ENCODE results near the gene DTNB. TPM values are rescaled to one million over a fixed set of nuclear protein-coding genes. Genes with fewer than 3 reads are reported as not detected.

Gene DTNB
- total RNA-seq, 2 donors from 2014 or later, result 4.3 to 4.4 TPM

DNA sequence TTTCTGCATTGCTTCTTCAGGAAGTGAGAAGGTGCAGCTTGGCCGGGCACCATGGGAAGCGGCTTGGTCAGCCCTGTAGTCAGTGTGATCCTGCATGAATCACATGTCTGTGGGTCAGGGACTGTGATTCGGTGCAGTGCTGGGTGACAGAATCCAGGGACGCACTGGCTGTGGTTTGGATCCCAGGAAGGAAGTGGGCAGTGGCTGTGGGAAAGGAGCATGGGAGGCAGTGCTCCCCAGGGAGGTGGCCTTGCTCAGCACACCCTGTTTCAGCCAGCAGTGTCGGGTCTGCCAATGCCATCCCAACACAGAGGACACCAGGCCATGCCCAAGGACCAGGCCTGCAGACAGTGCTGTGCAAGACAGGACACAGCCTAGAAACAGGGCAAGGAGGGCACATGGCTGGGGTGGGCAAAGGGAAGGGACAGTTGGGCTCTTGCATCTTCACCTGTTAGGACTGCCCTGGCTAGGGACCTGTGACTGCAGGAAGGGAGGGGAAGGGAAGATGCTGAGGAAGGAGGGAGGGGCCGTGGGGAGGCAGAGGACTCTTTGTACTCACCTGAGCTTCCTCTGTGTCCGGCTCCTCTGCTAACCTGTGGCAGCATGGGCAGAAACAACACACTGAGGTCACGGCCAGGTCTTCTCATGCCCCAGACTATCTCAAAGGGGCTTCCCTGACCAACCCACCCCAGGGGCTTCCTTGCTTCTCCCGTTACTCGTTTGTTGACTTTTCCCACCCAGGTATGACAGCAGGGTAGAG lies 294.5 kb downstream of the DTNB start:
- TF ChIP-seq, protein P1, sequence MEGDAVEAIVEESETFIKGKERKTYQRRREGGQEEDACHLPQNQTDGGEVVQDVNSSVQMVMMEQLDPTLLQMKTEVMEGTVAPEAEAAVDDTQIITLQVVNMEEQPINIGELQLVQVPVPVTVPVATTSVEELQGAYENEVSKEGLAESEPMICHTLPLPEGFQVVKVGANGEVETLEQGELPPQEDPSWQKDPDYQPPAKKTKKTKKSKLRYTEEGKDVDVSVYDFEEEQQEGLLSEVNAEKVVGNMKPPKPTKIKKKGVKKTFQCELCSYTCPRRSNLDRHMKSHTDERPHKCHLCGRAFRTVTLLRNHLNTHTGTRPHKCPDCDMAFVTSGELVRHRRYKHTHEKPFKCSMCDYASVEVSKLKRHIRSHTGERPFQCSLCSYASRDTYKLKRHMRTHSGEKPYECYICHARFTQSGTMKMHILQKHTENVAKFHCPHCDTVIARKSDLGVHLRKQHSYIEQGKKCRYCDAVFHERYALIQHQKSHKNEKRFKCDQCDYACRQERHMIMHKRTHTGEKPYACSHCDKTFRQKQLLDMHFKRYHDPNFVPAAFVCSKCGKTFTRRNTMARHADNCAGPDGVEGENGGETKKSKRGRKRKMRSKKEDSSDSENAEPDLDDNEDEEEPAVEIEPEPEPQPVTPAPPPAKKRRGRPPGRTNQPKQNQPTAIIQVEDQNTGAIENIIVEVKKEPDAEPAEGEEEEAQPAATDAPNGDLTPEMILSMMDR (IDR thresholded peaks at IDR 0.05), result no peak
- no peak overlapping the region for H3K4me3 ChIP-seq
- no peak for DNase-seq (ENCODE audit: low spot score)

DNA sequence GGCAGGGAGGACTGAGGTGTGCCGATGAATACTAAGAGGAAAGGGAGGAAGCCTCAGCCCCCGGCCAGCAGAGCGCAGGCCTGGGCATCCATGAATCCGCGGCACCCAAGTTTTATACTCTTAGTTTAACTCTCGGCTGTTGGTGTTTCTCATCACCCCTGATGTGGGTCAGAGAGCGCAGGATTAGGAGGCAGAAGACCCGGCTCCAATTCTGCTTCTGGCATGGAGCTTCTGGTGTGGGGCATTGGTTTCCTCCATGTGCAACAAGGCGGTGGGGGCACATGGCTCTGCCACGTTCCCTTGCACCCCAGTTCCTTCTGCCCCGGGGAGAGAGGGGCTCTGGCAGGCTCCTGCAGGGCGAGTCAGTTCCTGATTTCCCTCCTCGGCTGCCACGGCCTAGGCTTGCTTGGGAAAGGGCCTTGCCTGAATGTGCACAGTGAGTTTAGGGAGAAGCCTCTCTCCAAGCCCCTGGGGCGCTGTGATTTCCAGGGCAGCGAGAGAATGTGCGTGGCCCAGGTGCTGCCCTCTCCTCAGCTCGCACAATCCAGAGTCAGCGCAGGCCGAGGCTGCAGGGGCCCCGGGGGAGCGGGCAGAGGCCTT lies 295.5 kb downstream of the DTNB start:
- no peaks in the 10 kb centered on the region for H3K36me3 ChIP-seq
- no peaks in the 10 kb centered on the region for H3K9me3 ChIP-seq
- no peak for DNase-seq (ENCODE audit: low spot score)
- no peaks in the 10 kb centered on the region for H3K27me3 ChIP-seq
- H3K27ac ChIP-seq, result no peak overlapping the region
- TF ChIP-seq, protein P1 (IDR thresholded peaks at IDR 0.05), result no peak
- no peak overlapping the region for H3K4me3 ChIP-seq
- peaks cover 0 to 18% of the 10 kb centered on the region in 2 donors for H3K4me1 ChIP-seq

More for the DNA sequence above, 294.5 kb downstream of the DTNB start:
- H3K4me1 ChIP-seq, result peaks cover 0 to 13% of the 10 kb centered on the region in 2 donors
- no peak overlapping the region for H3K27ac ChIP-seq
- no peaks in the 10 kb centered on the region for H3K27me3 ChIP-seq
- H3K36me3 ChIP-seq, result no peaks in the 10 kb centered on the region
- H3K9me3 ChIP-seq, result no peaks in the 10 kb centered on the region

DNA sequence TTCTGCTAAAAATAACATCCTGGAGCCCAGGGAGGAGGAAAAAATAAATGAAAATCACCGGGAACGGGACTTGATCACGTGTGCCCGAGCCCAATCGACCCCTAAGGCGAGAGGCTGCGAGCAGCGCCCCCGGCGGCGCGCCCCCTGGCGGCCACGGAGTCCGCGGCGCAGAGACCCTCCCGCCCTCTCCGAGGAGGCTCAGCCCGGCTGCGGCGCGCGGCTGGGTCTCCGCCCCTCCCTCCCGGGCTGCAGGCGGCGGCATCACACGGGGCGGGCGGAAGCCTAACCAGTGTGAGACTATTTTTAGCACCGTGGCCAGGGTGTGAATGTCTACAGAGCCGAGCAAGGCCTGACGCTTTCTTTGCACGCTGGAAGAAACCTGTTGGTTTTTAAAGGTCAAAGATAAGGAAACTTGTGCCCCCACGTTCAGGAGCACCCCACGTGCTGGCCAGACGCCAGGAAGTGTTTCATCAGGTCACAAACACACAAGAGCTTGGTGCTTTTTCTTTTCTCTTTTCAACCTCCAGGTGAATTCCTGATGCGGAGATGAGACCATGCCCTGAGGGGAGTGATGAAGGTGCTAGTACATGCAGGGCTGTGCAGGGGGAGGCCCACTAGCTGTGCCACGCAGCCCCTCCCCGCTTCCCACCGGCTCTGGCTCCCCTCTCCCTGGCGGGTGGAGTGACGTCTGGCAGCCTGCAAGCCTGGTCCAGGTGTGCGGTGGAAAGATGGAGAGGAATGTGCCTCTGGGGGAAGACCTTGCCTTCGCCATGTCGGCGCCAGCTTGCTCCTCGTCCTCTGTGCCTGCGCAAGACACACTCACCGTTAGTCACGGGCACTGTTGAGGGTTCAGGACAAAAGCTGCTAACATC lies 296.4 kb downstream of the DTNB start:
- no peaks in the 10 kb centered on the region for H3K27me3 ChIP-seq
- H3K36me3 ChIP-seq, result no peaks in the 10 kb centered on the region
- TF ChIP-seq, protein P1 (IDR thresholded peaks at IDR 0.05), result peak; percentile 93 to 97
- peaks cover 0 to 18% of the 10 kb centered on the region in 2 donors for H3K4me1 ChIP-seq
- no peak overlapping the region for H3K27ac ChIP-seq
- peak overlapping the region in 1 of 2 donors; percentile 31 for H3K4me3 ChIP-seq
- peak; percentile 72 for DNase-seq (ENCODE audit: low spot score)
- no peaks in the 10 kb centered on the region for H3K9me3 ChIP-seq

DNA sequence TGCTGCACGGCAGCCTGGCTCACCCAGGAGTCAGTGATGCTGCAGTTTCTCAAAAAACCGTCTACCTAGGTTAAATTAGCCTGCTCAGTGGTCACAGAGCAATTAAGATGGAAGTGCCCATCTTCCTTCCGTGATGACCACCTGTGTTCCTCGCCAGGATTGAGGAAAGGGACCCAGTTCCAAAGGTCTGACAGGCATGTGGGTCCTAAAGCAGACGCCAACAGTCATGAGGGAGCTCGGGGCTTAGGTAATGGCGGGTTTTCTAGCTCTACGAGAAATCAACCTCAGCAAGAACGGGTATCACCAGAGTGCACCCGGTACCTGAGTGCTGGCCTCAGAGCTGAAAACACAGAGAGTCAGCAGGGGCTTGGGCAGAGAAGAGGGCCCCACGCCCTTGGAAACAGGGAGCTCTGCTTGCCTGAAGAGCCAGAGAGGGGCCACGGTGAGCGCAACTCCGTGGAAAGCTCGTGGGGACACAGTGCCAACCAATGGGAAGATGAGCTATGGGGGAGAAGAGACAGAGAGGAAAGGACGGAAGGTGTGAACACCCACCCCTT lies 297.3 kb downstream of the DTNB start:
- no peaks in the 10 kb centered on the region for H3K36me3 ChIP-seq
- no peaks in the 10 kb centered on the region for H3K9me3 ChIP-seq
- no peak for DNase-seq (ENCODE audit: low spot score)
- H3K27me3 ChIP-seq, result no peaks in the 10 kb centered on the region
- peak overlapping the region in 1 of 2 donors; percentile 31 for H3K4me3 ChIP-seq
- H3K4me1 ChIP-seq, result peaks cover 0 to 18% of the 10 kb centered on the region in 2 donors
- TF ChIP-seq, protein P1 (IDR thresholded peaks at IDR 0.05), result no peak
- no peak overlapping the region for H3K27ac ChIP-seq

DNA sequence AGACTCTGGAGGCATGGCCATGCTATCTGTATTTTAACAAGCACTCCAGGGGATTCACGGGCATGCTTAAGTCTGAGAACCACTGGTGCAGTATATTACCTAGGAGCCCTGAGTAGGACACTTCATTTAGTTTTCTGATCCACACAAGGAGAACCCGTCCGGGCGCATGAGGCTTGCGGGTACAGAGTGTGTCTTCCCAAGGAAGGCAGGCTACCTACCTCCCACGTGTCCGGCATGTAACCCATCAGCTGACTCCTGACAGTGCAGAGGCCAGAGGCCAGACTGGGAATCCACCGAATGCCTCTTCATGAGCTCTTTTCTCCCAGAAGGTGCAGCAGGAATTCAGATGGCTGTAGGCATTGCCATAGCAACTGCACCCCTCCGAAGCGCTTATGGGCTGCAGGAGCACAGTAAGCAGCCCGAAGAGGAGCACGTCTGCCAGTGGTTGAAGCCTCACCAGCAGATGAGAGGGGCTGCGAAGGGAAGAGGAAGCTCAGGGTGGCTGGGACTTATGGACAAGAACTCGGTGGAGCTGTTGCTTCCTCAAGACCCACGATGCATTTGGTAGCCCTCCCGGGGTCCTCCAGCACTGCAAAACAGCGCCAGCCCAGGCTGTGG lies 297.9 kb downstream of the DTNB start:
- H3K27me3 ChIP-seq, result no peaks in the 10 kb centered on the region
- TF ChIP-seq, protein P1 (IDR thresholded peaks at IDR 0.05), result no peak
- no peaks in the 10 kb centered on the region for H3K9me3 ChIP-seq
- no peak for DNase-seq (ENCODE audit: low spot score)
- H3K27ac ChIP-seq, result no peak overlapping the region
- no peak overlapping the region for H3K4me3 ChIP-seq
- H3K4me1 ChIP-seq, result peaks cover 0 to 18% of the 10 kb centered on the region in 2 donors
- H3K36me3 ChIP-seq, result no peaks in the 10 kb centered on the region

Measured in right atrium auricular region (tissue), 2 donors.